ENCODE data around the gene TBC1D9. TPM values are rescaled to one million over a fixed set of nuclear protein-coding genes. Genes with fewer than 3 reads are reported as not detected.

The TBC1D9 gene
- total RNA-seq, 1 experiment from 2014 or later = 21.7 TPM

DNA sequence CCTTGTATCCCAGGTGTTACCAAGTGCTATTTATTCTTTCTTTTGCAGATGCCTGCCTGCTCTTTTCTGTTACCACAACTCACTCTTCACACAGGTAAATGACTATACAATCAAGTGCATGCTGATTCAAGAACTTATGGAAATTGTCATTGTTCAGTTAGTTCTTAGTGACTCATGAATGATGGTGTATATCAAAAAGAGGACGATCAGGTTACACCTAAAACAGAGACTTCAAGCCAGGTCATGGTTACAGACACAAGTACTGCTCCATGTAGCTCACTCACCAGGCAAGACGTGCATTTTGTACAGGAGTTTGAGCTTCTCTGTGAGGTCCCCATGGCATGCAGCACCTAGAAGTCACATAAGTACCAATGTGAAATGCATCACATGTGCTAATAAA, 128.2 kb downstream of the TBC1D9 start:
- ATAC-seq = no peak
- ChIA-PET CTCF (no interaction called here), POLR2A (no interaction called here)
- Histone ChIP-seq H3K36me3 (ENCODE audit: control insufficient read depth, insufficient read depth, low read length) (no peaks in the 10 kb centered on the region; the same call in 1 of the 2 replicates), H3K4me1 (ENCODE audit: control insufficient read depth, insufficient read depth, low read length) (no peaks in the 10 kb centered on the region), H3K27me3 (ENCODE audit: control insufficient read depth, insufficient read depth, low read length) (no peaks in the 10 kb centered on the region), H3K4me3 (ENCODE audit: low read depth in 2 of 2, low read length in 2 of 2) (no peak overlapping the region), H3K9me3 (ENCODE audit: control insufficient read depth, insufficient read depth, low read depth, low read length) (no peaks in the 10 kb centered on the region), H3K27ac (ENCODE audit: low read length) (no peak overlapping the region)
- DNase-seq (ENCODE audit: low read depth, low spot score) = no peak
- no peak for TF ChIP-seq TCF7L2 (IDR thresholded peaks at IDR 0.05; ENCODE audit: low read depth, low read length)
- TF ChIP-seq, protein P1, sequence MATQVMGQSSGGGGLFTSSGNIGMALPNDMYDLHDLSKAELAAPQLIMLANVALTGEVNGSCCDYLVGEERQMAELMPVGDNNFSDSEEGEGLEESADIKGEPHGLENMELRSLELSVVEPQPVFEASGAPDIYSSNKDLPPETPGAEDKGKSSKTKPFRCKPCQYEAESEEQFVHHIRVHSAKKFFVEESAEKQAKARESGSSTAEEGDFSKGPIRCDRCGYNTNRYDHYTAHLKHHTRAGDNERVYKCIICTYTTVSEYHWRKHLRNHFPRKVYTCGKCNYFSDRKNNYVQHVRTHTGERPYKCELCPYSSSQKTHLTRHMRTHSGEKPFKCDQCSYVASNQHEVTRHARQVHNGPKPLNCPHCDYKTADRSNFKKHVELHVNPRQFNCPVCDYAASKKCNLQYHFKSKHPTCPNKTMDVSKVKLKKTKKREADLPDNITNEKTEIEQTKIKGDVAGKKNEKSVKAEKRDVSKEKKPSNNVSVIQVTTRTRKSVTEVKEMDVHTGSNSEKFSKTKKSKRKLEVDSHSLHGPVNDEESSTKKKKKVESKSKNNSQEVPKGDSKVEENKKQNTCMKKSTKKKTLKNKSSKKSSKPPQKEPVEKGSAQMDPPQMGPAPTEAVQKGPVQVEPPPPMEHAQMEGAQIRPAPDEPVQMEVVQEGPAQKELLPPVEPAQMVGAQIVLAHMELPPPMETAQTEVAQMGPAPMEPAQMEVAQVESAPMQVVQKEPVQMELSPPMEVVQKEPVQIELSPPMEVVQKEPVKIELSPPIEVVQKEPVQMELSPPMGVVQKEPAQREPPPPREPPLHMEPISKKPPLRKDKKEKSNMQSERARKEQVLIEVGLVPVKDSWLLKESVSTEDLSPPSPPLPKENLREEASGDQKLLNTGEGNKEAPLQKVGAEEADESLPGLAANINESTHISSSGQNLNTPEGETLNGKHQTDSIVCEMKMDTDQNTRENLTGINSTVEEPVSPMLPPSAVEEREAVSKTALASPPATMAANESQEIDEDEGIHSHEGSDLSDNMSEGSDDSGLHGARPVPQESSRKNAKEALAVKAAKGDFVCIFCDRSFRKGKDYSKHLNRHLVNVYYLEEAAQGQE (IDR thresholded peaks at IDR 0.05; ENCODE audit: insufficient read depth in 1 of 2, low read depth in 2 of 2, low read length in 1 of 2) = no peak
- no peak for TF ChIP-seq SIN3A (IDR thresholded peaks at IDR 0.05; ENCODE audit: borderline replicate concordance, insufficient read depth, low read depth, low read length)
- no peak for TF ChIP-seq POLR2AphosphoS5 (IDR thresholded peaks at IDR 0.05; ENCODE audit: low read depth, low read length)
- TF ChIP-seq, protein P2, sequence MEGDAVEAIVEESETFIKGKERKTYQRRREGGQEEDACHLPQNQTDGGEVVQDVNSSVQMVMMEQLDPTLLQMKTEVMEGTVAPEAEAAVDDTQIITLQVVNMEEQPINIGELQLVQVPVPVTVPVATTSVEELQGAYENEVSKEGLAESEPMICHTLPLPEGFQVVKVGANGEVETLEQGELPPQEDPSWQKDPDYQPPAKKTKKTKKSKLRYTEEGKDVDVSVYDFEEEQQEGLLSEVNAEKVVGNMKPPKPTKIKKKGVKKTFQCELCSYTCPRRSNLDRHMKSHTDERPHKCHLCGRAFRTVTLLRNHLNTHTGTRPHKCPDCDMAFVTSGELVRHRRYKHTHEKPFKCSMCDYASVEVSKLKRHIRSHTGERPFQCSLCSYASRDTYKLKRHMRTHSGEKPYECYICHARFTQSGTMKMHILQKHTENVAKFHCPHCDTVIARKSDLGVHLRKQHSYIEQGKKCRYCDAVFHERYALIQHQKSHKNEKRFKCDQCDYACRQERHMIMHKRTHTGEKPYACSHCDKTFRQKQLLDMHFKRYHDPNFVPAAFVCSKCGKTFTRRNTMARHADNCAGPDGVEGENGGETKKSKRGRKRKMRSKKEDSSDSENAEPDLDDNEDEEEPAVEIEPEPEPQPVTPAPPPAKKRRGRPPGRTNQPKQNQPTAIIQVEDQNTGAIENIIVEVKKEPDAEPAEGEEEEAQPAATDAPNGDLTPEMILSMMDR (IDR thresholded peaks at IDR 0.05) = no peak
- in situ Hi-C loops (cut with HindIII; ENCODE audit: low pct_unique_long_range_greater_than_20kb, low sequenced_read_pairs) (no loop called here), intact Hi-C loops (cut with micrococcal nuclease; ENCODE audit: unreplicated experiment) (no loop called here)
- BruUV-seq (replicated peaks) = no TSS peak

DNA sequence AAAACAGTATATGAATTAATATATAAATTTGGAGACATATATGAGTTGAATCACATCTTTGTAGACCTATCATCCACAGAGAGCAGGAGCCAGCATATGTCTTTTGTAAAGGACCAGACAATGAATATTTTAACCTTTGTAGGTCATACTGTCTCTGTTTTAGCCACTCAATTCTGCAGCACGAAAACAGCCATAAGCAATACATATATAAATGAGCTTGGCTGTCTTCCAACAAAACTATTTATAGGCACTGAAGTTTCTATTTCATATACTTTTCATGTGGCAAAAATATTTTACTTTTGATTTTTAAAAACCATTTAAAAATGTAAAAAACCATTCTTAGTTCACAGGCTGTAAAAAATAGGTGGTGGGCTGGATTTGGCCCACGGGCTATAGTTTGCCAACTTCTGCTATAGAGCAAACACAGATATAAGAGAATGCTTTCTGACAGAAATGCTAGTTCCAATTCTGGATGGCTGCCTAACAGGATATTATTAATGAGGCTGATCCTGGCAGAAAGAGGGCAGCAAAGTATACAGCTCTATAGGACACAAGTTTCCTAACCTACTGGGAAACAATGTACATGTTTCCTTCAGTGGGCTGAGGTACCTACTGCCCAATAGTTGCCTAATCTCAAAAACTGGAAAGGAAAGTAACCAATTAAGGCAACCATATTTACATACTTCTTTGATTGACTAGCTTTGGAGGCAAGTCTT, 129.4 kb downstream of the TBC1D9 start:
- intact Hi-C loops (cut with micrococcal nuclease; ENCODE audit: unreplicated experiment) (no loop called here), in situ Hi-C loops (cut with HindIII; ENCODE audit: low pct_unique_long_range_greater_than_20kb, low sequenced_read_pairs) (no loop called here)
- Histone ChIP-seq H3K4me1 (ENCODE audit: control insufficient read depth, insufficient read depth, low read length) (no peaks in the 10 kb centered on the region), H3K36me3 (ENCODE audit: control insufficient read depth, insufficient read depth, low read length) (no peaks in the 10 kb centered on the region), H3K27me3 (ENCODE audit: control insufficient read depth, insufficient read depth, low read length) (no peaks in the 10 kb centered on the region), H3K27ac (ENCODE audit: low read length) (no peak overlapping the region), H3K9me3 (ENCODE audit: control insufficient read depth, insufficient read depth, low read depth, low read length) (no peaks in the 10 kb centered on the region), H3K4me3 (ENCODE audit: low read depth in 2 of 2, low read length in 2 of 2) (no peak overlapping the region)
- ATAC-seq (no peak), DNase-seq (ENCODE audit: low read depth, low spot score) (no peak)
- BruUV-seq (replicated peaks) = no TSS peak
- ChIA-PET CTCF (no interaction called here), POLR2A (no interaction called here)
- TF ChIP-seq, protein P1 (IDR thresholded peaks at IDR 0.05; ENCODE audit: insufficient read depth in 1 of 2, low read depth in 2 of 2, low read length in 1 of 2) = no peak
- TF ChIP-seq POLR2AphosphoS5 (IDR thresholded peaks at IDR 0.05; ENCODE audit: low read depth, low read length) (no peak), SIN3A (IDR thresholded peaks at IDR 0.05; ENCODE audit: borderline replicate concordance, insufficient read depth, low read depth, low read length) (no peak), TCF7L2 (IDR thresholded peaks at IDR 0.05; ENCODE audit: low read depth, low read length) (no peak)
- TF ChIP-seq, protein P2 (IDR thresholded peaks at IDR 0.05) = no peak; the same call in 1 of the 2 replicates
